SK-N-MC (cell line): ENCODE measurements around the gene TCF12.

Experiments
- EZH2 ChIP-seq: fragments of 200-600 bp; sonication (generic); IDR thresholded peaks from one replicate; pipeline ENCODE4 v1.6.1; 2017; ENCODE audit warnings: antibody characterized with exemption
- FOXP2 ChIP-seq: optimal IDR thresholded peaks from 2 replicates; pipeline ENCODE3; 2011; ENCODE audit warnings: mild to moderate bottlenecking, moderate library complexity; ENCODE audit not compliant: insufficient read depth; ENCODE audit errors: extremely low read length, control extremely low read depth
- POLR2AphosphoS5 ChIP-seq: IDR thresholded peaks from 2 replicates; pipeline ENCODE4 v1.6.1; 2012; ENCODE audit warnings: mild to moderate bottlenecking, low read depth, low read length, borderline replicate concordance

DNA sequence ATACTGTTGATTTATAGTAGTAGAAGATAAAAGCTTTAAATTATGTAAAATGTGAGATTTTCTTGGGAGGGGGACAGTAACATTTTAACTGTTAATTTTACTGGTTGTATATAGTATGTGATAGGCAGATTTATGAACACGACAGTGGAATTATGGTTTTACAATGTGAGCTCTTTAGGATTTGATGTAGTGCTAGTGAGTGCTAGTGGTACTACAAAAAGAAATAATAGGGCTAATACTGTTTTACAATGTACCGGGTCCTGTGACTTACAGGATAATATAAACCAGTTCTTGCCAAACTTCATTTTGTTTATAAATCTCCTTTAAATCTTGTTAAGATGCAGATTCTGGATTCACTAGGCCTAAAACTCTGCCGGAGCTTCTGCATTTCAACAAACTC lies 165.7 kb downstream of the TCF12 start:
- TF ChIP-seq POLR2AphosphoS5 (no peak), EZH2 (no peak), FOXP2 (no peak)
